SK-N-SH treated with all-trans-retinoic acid at 6 μM for 48 hours (cell line): ENCODE results near the gene TMA7.

ENCODE experiments used
- ATAC-seq: fragments of 200-7000 bp; cut with Tn5 transposase; 3 replicates; pipeline ENCODE4 v1.9.1; 2020; ENCODE audit warnings: mild to moderate bottlenecking, moderate library complexity
- ARNTL ChIP-seq: fragments of 450-650 bp; formaldehyde crosslinking; IDR thresholded peaks from 2 replicates; pipeline ENCODE4 v1.5.0; 2020; ENCODE audit warnings: low read depth, mild to moderate bottlenecking, moderate library complexity, borderline replicate concordance
- BACH2 ChIP-seq: fragments of 250-450 bp; sonication (Bioruptor Pico); IDR thresholded peaks from 2 replicates; pipeline ENCODE4 v1.9.0; 2021; ENCODE audit warnings: mild to moderate bottlenecking, borderline replicate concordance
- CSDC2 ChIP-seq: fragments of 250-450 bp; sonication (Bioruptor Pico); IDR thresholded peaks from 2 replicates; pipeline ENCODE4 v1.5.0; 2020; ENCODE audit warnings: mild to moderate bottlenecking, moderate library complexity
- GLIS3 ChIP-seq: fragments of 250-450 bp; sonication (Bioruptor Pico); IDR thresholded peaks from 2 replicates; pipeline ENCODE4 v1.5.0; 2020; ENCODE audit warnings: mild to moderate bottlenecking, moderate library complexity
- ISL1 ChIP-seq: fragments of 250-450 bp; sonication (Bioruptor Pico); IDR thresholded peaks from 2 replicates; pipeline ENCODE4 v2.1.2; 2022; ENCODE audit warnings: mild to moderate bottlenecking, moderate library complexity
- OSR1 ChIP-seq: fragments of 250-450 bp; sonication (Bioruptor Pico); IDR thresholded peaks from 2 replicates; pipeline ENCODE4 v1.8.0; 2022; ENCODE audit warnings: moderate library complexity, mild to moderate bottlenecking, inconsistent platforms
- PPARA ChIP-seq: fragments of 250-450 bp; sonication (Bioruptor Pico); IDR thresholded peaks from 2 replicates; pipeline ENCODE4 v1.5.0; 2020; ENCODE audit warnings: mild to moderate bottlenecking, borderline replicate concordance
- SNAI2 ChIP-seq: fragments of 250-450 bp; sonication (Bioruptor Pico); IDR thresholded peaks from 2 replicates; pipeline ENCODE4 v1.5.0; 2020; ENCODE audit warnings: mild to moderate bottlenecking, moderate library complexity
- TCF4 ChIP-seq: fragments of 250-450 bp; sonication (Bioruptor Pico); IDR thresholded peaks from 2 replicates; pipeline ENCODE4 v1.8.0; 2021; ENCODE audit warnings: mild to moderate bottlenecking, moderate library complexity, borderline replicate concordance
- TOX ChIP-seq: fragments of 250-450 bp; sonication (Bioruptor Pico); IDR thresholded peaks from 2 replicates; pipeline ENCODE4 v1.8.0; 2021; ENCODE audit warnings: mild to moderate bottlenecking, moderate library complexity, borderline replicate concordance
- ZC3H10 ChIP-seq: fragments of 250-450 bp; sonication (Bioruptor Pico); IDR thresholded peaks from 2 replicates; pipeline ENCODE4 v1.5.1; 2021; ENCODE audit warnings: mild to moderate bottlenecking, moderate library complexity
- ZFP3 ChIP-seq: fragments of 250-450 bp; sonication (Bioruptor Pico); IDR thresholded peaks from 2 replicates; pipeline ENCODE4 v1.5.0; 2020; ENCODE audit warnings: mild to moderate bottlenecking, moderate library complexity
- ZFP30 ChIP-seq: fragments of 450-650 bp; formaldehyde crosslinking; IDR thresholded peaks from 2 replicates; pipeline ENCODE4 v1.5.0; 2022; ENCODE audit warnings: mild to moderate bottlenecking, moderate library complexity
- ZNF565 ChIP-seq: fragments of 450-650 bp; formaldehyde crosslinking; conservative IDR thresholded peaks from 2 replicates; pipeline ENCODE4 v1.5.0; 2020; ENCODE audit warnings: low read depth, mild to moderate bottlenecking, moderate library complexity
- ZNF8 ChIP-seq: fragments of 450-650 bp; formaldehyde crosslinking; IDR thresholded peaks from 2 replicates; pipeline ENCODE4 v1.5.0; 2020; ENCODE audit warnings: mild to moderate bottlenecking, moderate library complexity
- TF ChIP-seq, protein P1 (sequence below): fragments of 250-450 bp; sonication (Bioruptor Pico); IDR thresholded peaks from 2 replicates; pipeline ENCODE4 v1.5.0; 2020; ENCODE audit warnings: mild to moderate bottlenecking, moderate library complexity
- TF ChIP-seq, protein P2 (sequence below): fragments of 250-450 bp; sonication (Bioruptor Pico); IDR thresholded peaks from 2 replicates; pipeline ENCODE4 v1.8.0; 2021; ENCODE audit warnings: low read depth, mild to moderate bottlenecking, moderate library complexity, borderline replicate concordance
- TF ChIP-seq, protein P3 (sequence below): fragments of 250-450 bp; sonication (Bioruptor Pico); IDR thresholded peaks from 2 replicates; pipeline ENCODE4 v1.5.1; 2020; ENCODE audit warnings: low read depth, mild to moderate bottlenecking, moderate library complexity

Gene TMA7

DNA sequence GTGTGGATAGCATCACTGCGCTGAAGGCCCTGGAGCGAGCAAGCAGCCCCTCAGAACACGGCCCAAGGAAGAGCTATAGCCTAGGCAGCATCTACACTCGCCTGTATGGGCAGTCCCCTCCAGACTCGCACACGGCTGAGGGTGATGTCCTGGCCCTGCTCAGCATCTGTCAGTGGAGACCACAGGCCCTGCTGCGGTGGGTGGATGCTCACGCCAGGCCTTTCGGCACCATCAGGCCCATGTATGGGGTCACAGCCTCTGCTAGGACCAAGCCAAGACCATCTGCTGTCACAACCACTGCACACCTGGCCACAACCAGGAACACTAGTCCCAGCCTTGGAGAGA is 27.0 kb downstream of the TMA7 start:
- TF ChIP-seq PPARA (no peak), BACH2 (CRISPR knock-in tag) (no peak), SNAI2 (CRISPR knock-in tag) (no peak), TCF4 (CRISPR knock-in tag) (no peak), ZNF8 (CRISPR knock-in tag) (no peak), TOX (no peak)
- TF ChIP-seq, protein P1, sequence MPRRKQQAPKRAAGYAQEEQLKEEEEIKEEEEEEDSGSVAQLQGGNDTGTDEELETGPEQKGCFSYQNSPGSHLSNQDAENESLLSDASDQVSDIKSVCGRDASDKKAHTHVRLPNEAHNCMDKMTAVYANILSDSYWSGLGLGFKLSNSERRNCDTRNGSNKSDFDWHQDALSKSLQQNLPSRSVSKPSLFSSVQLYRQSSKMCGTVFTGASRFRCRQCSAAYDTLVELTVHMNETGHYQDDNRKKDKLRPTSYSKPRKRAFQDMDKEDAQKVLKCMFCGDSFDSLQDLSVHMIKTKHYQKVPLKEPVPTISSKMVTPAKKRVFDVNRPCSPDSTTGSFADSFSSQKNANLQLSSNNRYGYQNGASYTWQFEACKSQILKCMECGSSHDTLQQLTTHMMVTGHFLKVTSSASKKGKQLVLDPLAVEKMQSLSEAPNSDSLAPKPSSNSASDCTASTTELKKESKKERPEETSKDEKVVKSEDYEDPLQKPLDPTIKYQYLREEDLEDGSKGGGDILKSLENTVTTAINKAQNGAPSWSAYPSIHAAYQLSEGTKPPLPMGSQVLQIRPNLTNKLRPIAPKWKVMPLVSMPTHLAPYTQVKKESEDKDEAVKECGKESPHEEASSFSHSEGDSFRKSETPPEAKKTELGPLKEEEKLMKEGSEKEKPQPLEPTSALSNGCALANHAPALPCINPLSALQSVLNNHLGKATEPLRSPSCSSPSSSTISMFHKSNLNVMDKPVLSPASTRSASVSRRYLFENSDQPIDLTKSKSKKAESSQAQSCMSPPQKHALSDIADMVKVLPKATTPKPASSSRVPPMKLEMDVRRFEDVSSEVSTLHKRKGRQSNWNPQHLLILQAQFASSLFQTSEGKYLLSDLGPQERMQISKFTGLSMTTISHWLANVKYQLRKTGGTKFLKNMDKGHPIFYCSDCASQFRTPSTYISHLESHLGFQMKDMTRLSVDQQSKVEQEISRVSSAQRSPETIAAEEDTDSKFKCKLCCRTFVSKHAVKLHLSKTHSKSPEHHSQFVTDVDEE (CRISPR knock-in tag), result no peak
- ATAC-seq, result no peak

DNA sequence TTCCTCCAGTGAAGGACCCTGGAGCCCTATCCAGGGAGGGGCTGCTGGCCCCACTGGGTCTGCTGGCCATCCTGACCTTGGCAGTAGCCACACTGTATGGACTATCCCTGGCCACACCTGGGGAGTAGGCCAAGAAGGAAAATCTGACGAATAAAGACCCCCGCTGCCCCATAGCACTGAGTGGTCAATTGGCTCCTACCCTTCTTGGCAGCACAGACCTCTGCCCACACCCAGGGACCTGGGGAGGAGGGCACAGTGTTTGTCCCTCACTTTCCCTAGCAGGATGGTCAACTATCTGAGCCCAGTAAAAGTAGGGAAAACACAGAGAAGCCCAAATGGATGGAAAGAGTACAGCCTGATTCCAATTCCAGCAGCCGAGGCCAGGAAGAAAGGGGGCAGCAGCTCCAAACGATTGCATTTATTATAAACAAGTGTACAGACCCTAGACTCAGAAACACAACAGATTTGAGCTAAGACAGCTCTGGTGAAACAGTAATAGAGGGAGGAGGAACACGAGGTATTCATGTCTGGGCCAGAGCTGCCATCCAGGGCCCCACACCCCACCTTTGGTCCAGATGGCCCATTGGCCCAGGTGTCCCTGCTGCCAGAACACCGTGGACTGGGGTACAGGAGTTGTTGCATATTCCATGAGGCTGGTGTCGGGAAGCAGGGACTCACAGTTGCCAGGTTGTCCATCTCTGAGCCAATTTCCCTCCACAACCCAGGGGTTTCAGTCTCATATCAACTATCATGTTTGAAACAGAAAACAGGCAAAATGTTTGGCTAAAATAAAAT is 27.6 kb downstream of the TMA7 start:
- no peak for ATAC-seq
- TF ChIP-seq, protein P1 (CRISPR knock-in tag), result no peak

DNA sequence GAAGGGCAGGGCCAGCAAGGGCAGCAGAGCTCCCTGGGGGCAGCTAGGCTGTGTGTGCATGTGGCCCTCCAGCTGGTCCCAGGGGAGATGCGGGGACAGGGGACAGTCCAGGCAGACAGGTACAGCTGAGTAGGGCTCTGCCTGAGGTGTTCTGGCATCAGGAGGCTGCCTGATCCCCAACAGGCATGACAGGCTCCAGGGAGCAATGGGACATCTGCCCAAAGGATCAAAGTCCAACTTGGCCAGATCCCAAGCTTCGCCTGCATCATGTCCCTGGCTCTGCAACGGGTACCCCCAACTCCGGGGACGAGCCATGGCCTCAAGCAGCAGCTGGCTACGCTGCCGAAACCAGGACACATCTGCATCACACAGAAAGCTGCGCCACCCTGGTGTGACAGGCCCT is 28.3 kb downstream of the TMA7 start:
- ATAC-seq, result no peak
- TF ChIP-seq ZFP3 (no peak), ZC3H10 (CRISPR knock-in tag) (no peak), ZFP30 (CRISPR knock-in tag) (no peak)
- TF ChIP-seq, protein P2, sequence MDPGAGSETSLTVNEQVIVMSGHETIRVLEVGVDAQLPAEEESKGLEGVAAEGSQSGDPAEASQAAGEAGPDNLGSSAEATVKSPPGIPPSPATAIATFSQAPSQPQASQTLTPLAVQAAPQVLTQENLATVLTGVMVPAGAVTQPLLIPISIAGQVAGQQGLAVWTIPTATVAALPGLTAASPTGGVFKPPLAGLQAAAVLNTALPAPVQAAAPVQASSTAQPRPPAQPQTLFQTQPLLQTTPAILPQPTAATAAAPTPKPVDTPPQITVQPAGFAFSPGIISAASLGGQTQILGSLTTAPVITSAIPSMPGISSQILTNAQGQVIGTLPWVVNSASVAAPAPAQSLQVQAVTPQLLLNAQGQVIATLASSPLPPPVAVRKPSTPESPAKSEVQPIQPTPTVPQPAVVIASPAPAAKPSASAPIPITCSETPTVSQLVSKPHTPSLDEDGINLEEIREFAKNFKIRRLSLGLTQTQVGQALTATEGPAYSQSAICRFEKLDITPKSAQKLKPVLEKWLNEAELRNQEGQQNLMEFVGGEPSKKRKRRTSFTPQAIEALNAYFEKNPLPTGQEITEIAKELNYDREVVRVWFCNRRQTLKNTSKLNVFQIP, result no peak
- TF ChIP-seq, all 23 proteins: peak for 0

DNA sequence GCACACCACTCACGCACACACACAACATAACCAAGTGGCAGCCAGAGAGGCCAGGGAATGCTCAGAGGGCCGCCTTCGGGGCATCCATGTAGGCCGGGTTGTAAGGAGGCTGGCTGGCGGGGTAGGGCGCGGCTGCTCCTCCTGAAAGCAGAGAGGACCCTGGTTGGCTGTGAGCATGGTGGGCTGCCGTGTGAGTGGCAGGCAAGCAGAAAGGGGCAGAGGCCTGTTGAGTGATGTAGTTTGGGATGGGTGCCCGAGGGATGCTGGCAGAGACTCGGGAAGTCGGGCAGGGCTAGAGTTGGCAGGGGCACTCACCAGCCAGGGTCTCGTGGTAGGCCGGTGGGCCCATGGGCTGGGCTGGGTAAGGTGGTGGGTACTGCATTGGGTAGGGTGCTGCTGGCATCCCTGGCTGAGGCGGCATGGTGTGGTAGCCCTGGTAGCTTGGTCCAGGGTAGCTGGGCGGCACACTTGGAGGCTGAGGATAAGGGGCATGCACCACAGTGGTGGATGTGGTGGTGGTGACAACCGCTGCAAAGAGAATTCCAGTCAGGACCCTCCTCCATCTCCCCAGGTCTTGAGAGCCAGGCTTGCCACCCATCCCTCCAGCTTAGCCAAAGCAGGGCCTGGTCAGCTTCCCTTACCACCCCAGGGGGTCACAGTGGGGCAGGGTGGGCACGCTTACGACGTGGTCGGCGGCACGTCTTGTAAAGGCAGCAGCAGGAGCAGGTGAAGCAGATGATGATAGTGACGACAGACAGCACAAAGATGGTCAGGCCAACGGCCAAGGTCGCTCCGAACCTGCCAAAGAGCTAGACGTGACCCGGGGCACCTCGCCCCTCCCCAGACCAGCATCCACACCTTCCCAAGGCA is 29.2 kb downstream of the TMA7 start:
- TF ChIP-seq BACH2 (CRISPR knock-in tag), result no peak
- TF ChIP-seq CSDC2 (CRISPR knock-in tag), result no peak
- TF ChIP-seq, protein P2, result no peak
- no peak for TF ChIP-seq TOX
- no peak for TF ChIP-seq ZNF565 (CRISPR knock-in tag)
- no peak for TF ChIP-seq ISL1 (CRISPR knock-in tag)
- TF ChIP-seq SNAI2 (CRISPR knock-in tag), result no peak
- TF ChIP-seq PPARA, result no peak
- TF ChIP-seq OSR1, result no peak
- TF ChIP-seq, protein P3, sequence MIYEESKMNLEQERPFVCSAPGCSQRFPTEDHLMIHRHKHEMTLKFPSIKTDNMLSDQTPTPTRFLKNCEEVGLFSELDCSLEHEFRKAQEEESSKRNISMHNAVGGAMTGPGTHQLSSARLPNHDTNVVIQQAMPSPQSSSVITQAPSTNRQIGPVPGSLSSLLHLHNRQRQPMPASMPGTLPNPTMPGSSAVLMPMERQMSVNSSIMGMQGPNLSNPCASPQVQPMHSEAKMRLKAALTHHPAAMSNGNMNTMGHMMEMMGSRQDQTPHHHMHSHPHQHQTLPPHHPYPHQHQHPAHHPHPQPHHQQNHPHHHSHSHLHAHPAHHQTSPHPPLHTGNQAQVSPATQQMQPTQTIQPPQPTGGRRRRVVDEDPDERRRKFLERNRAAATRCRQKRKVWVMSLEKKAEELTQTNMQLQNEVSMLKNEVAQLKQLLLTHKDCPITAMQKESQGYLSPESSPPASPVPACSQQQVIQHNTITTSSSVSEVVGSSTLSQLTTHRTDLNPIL (CRISPR knock-in tag), result no peak
- TF ChIP-seq ZFP3, result no peak
- TF ChIP-seq GLIS3 (CRISPR knock-in tag), result no peak
- TF ChIP-seq ZFP30 (CRISPR knock-in tag), result no peak
- TF ChIP-seq TCF4 (CRISPR knock-in tag), result no peak
- TF ChIP-seq ARNTL (CRISPR knock-in tag), result no peak
- ATAC-seq, result no peak
